ENCODE results near the gene DDX20.
"Not testable (repeated sequence)": the region's sequence is repeated elsewhere in the genome, so short reads cannot be mapped to it uniquely, and the experiment has no call there.

Gene DDX20

GRCh38 chr1:111733183-111733991, 22.3 kb upstream of the DDX20 start:
- DNase-seq (ENCODE audit: low spot score) = peak; percentile 81

- DNase-seq (ENCODE audit: low spot score) = no peak
These were observed 21.7 kb upstream of the DDX20 start for GRCh38 chr1:111733992-111734341.

GRCh38 chr1:111734426-111734825, 21.3 kb upstream of the DDX20 start:
- no peak for DNase-seq (ENCODE audit: low spot score)

- DNase-seq (ENCODE audit: low spot score) = no peak
These were observed 20.8 kb upstream of the DDX20 start for GRCh38 chr1:111734856-111735255.

GRCh38 chr1:111735321-111735720, 20.4 kb upstream of the DDX20 start:
- DNase-seq (ENCODE audit: low spot score) = no peak

GRCh38 chr1:111735858-111736544, 19.7 kb upstream of the DDX20 start:
- DNase-seq (ENCODE audit: low spot score) = no peak

GRCh38 chr1:111736548-111737215, 19.0 kb upstream of the DDX20 start:
- DNase-seq (ENCODE audit: low spot score) = no peak

GRCh38 chr1:111737216-111738132, 18.2 kb upstream of the DDX20 start:
- DNase-seq (ENCODE audit: low spot score) = no peak

- DNase-seq (ENCODE audit: low spot score) = no peak
These were observed 17.6 kb upstream of the DDX20 start for GRCh38 chr1:111738133-111738435.

GRCh38 chr1:111738436-111739193, 17.1 kb upstream of the DDX20 start:
- DNase-seq (ENCODE audit: low spot score) = peak; percentile 49

GRCh38 chr1:111739194-111739924, 16.3 kb upstream of the DDX20 start, which contains the start of gene INKA2:
Gene INKA2, minus strand, starts transcription at chr1:111739395. Its CDS starts 153 bp downstream, at chr1:111739242.
- peak; percentile 90 for DNase-seq (ENCODE audit: low spot score)

GRCh38 chr1:111739925-111740765, 15.6 kb upstream of the DDX20 start:
- peak; percentile 87 for DNase-seq (ENCODE audit: low spot score)

- not testable (repeated sequence) for DNase-seq (ENCODE audit: low spot score)
These were observed 13.4 kb upstream of the DDX20 start for GRCh38 chr1:111742292-111742691.

- DNase-seq (ENCODE audit: low spot score) = no peak
These were observed 12.7 kb upstream of the DDX20 start for GRCh38 chr1:111742938-111743549.

- peak; percentile 43 for DNase-seq (ENCODE audit: low spot score)
These were observed 12.0 kb upstream of the DDX20 start for GRCh38 chr1:111743679-111744101.

GRCh38 chr1:111745675-111746613, 9.8 kb upstream of the DDX20 start:
- no peak for DNase-seq (ENCODE audit: low spot score)

- DNase-seq (ENCODE audit: low spot score) = no peak
These were observed 9.1 kb upstream of the DDX20 start for GRCh38 chr1:111746614-111746999.

- DNase-seq (ENCODE audit: low spot score) = peak; percentile 62
These were observed 8.4 kb upstream of the DDX20 start for GRCh38 chr1:111747282-111747734.
